GM21390 (cell line): ENCODE data around the gene CHAD.
"Not testable (repeated sequence)": the region's sequence is repeated elsewhere in the genome, so short reads cannot be mapped to it uniquely, and the experiment has no call there.

Experiments used
- ATAC-seq: cut with Tn5 transposase; IDR thresholded peaks from one replicate; pipeline ENCODE4 v1.9.1; 2021; ENCODE audit not compliant: unreplicated experiment

The CHAD gene

GRCh38 chr17:50429793-50430192 lies 38.9 kb downstream of the CHAD start:
- no peak for ATAC-seq

GRCh38 chr17:50428831-50429424 lies 39.8 kb downstream of the CHAD start:
- ATAC-seq: no peak

- not testable (repeated sequence) for ATAC-seq
These were observed 40.6 kb downstream of the CHAD start for GRCh38 chr17:50428126-50428525.

GRCh38 chr17:50426814-50427787 lies 41.6 kb downstream of the CHAD start:
- ATAC-seq: no peak

GRCh38 chr17:50426472-50426782 lies 42.3 kb downstream of the CHAD start:
- no peak for ATAC-seq

GRCh38 chr17:50425682-50426471 lies 42.8 kb downstream of the CHAD start, which contains the start of gene ACSF2:
Gene ACSF2 (plus strand): TSS chr17:50426218. CDS start chr17:50426262, 44 bp downstream.
- peak; percentile 54 for ATAC-seq

GRCh38 chr17:50424996-50425681 lies 43.5 kb downstream of the CHAD start:
- no peak for ATAC-seq

- no peak for ATAC-seq
These were observed 44.3 kb downstream of the CHAD start for GRCh38 chr17:50424246-50424995.

- no peak for ATAC-seq
These were observed 45.0 kb downstream of the CHAD start for GRCh38 chr17:50423553-50424159.

GRCh38 chr17:50422738-50423137 lies 45.9 kb downstream of the CHAD start:
- no peak for ATAC-seq

- ATAC-seq: no peak
These were observed 47.2 kb downstream of the CHAD start for GRCh38 chr17:50421308-50422051.

- no peak for ATAC-seq
These were observed 48.1 kb downstream of the CHAD start for GRCh38 chr17:50420419-50421112.

- ATAC-seq: not testable (repeated sequence)
These were observed 49.1 kb downstream of the CHAD start for GRCh38 chr17:50419577-50419976.

- ATAC-seq: no peak
These were observed 53.9 kb downstream of the CHAD start for GRCh38 chr17:50414808-50415207.
